Measurements from ENCODE around the gene CHRNA5.

- TF ChIP-seq EZH2 (IDR thresholded peaks at IDR 0.05; ENCODE audit: borderline replicate concordance, low read length) (no peak), CTCF (conservative IDR thresholded peaks at IDR 0.05 in 1 of 2, IDR thresholded peaks at IDR 0.05 in 1 of 2; ENCODE audit: extremely low read depth in 1 of 2, insufficient read depth in 1 of 2, low read depth in 1 of 2, low read length in 2 of 2) (no peak)
Observed at GRCh38 chr15:78634210-78635145, 69.2 kb downstream of the CHRNA5 start.
